ENCODE results near the gene SVIL. TPM values are rescaled to one million over a fixed set of nuclear protein-coding genes. Genes with fewer than 3 reads are reported as not detected.

Gene SVIL
- total RNA-seq, 2 donors from 2014 or later = 92.9 to 524 TPM

- no peak for DNase-seq (ENCODE audit: low spot score)
- Histone ChIP-seq H3K27ac (no peak overlapping the region), H3K4me1 (replicated peaks) (peaks cover 8% of the 10 kb centered on the region), H3K4me3 (no peak overlapping the region), H3K9me3 (no peaks in the 10 kb centered on the region), H3K36me3 (no peaks in the 10 kb centered on the region), H3K27me3 (replicated peaks; ENCODE audit: insufficient read depth) (no peaks in the 10 kb centered on the region)
- 95% methylated on average over 19 of the region's 19 CpGs for WGBS
- intact Hi-C loops (cut with DNase I) = no loop called here
- no peak for TF ChIP-seq POLR2A (IDR thresholded peaks at IDR 0.05)
- TF ChIP-seq CTCF (IDR thresholded peaks at IDR 0.05) = no peak
- TF ChIP-seq POLR2AphosphoS5 (IDR thresholded peaks at IDR 0.05) = no peak
These were observed 102.4 kb downstream of the SVIL start for GRCh38 chr10:29532256-29532878.

- no peak overlapping the region for H3K27ac ChIP-seq
- no peaks in the 10 kb centered on the region for H3K4me1 ChIP-seq (replicated peaks)
- no peak for TF ChIP-seq POLR2A (IDR thresholded peaks at IDR 0.05)
- no peak for TF ChIP-seq CTCF (IDR thresholded peaks at IDR 0.05)
- TF ChIP-seq POLR2AphosphoS5 (IDR thresholded peaks at IDR 0.05) = no peak
- H3K27me3 ChIP-seq (replicated peaks; ENCODE audit: insufficient read depth) = no peaks in the 10 kb centered on the region
- no peak overlapping the region for H3K4me3 ChIP-seq
- no peaks in the 10 kb centered on the region for H3K36me3 ChIP-seq
- H3K9me3 ChIP-seq = no peaks in the 10 kb centered on the region
- intact Hi-C loops (cut with DNase I) = no loop called here
- WGBS = 68% methylated on average over 9 of the region's 9 CpGs
- no peak for DNase-seq (ENCODE audit: low spot score)
These were observed 104.4 kb downstream of the SVIL start for GRCh38 chr10:29530112-29530976.

- H3K27ac ChIP-seq = no peak overlapping the region
- TF ChIP-seq POLR2AphosphoS5 (IDR thresholded peaks at IDR 0.05) (no peak), CTCF (IDR thresholded peaks at IDR 0.05) (no peak)
- 86% methylated on average over 6 of the region's 6 CpGs for WGBS
- no peaks in the 10 kb centered on the region for H3K27me3 ChIP-seq (replicated peaks; ENCODE audit: insufficient read depth)
- DNase-seq (ENCODE audit: low spot score) = no peak
- no peaks in the 10 kb centered on the region for H3K9me3 ChIP-seq
- no peaks in the 10 kb centered on the region for H3K36me3 ChIP-seq
- intact Hi-C loops (cut with DNase I) = no loop called here
- H3K4me1 ChIP-seq (replicated peaks) = no peaks in the 10 kb centered on the region
- H3K4me3 ChIP-seq = no peak overlapping the region
These were observed 105.6 kb downstream of the SVIL start for GRCh38 chr10:29529146-29529545.

- Histone ChIP-seq H3K4me1 (replicated peaks) (peaks cover 3% of the 10 kb centered on the region), H3K9me3 (no peaks in the 10 kb centered on the region), H3K27me3 (replicated peaks; ENCODE audit: insufficient read depth) (no peaks in the 10 kb centered on the region), H3K36me3 (no peaks in the 10 kb centered on the region), H3K4me3 (no peak overlapping the region), H3K27ac (no peak overlapping the region)
- no peak for DNase-seq (ENCODE audit: low spot score)
- TF ChIP-seq POLR2A (IDR thresholded peaks at IDR 0.05) = no peak
- TF ChIP-seq POLR2AphosphoS5 (IDR thresholded peaks at IDR 0.05) = no peak
- no peak for TF ChIP-seq CTCF (IDR thresholded peaks at IDR 0.05)
- intact Hi-C loops (cut with DNase I) = no loop called here
- WGBS = 83% methylated on average over 7 of the region's 7 CpGs
These were observed 109.0 kb downstream of the SVIL start for GRCh38 chr10:29525762-29526161.
